Measurements from ENCODE around the gene PRKCB.

Gene PRKCB

GRCh38 chr16:24262816-24263215 lies 427.0 kb downstream of the PRKCB start:
- DNase-seq = no peak

Measured in activated CD8-positive, alpha-beta memory T cell treated with anti-CD3 and anti-CD28 coated beads, Interleukin-2, amount 50 U/mL, for 4 hours (primary cell).